Measurements from ENCODE around the gene ADAM19.

- TF ChIP-seq EZH2 (IDR thresholded peaks at IDR 0.05) = no peak
- TF ChIP-seq CTCF (IDR thresholded peaks at IDR 0.05) = no peak
Observed at GRCh38 chr5:157447201-157447637, 128.4 kb downstream of the ADAM19 start.
